GM18951 (cell line): Measurements from ENCODE around the gene CACNA2D3.

Source experiments
- POLR2A ChIP-seq: IDR thresholded peaks from 4 replicates; pipeline ENCODE4 v1.6.1; 2011; ENCODE audit warnings: mild to moderate bottlenecking; ENCODE audit not compliant: insufficient read length, insufficient read depth; ENCODE audit errors: extremely low read depth
- in situ Hi-C: fragments of 300-500 bp; cut with MboI; formaldehyde crosslinking; loops from one replicate; pipeline ENCODE4 v1.12.0; 2022; ENCODE audit warnings: low sequenced_read_pairs, mixed read lengths, inconsistent platforms; ENCODE audit not compliant: unreplicated experiment

CACNA2D3 gene

DNA sequence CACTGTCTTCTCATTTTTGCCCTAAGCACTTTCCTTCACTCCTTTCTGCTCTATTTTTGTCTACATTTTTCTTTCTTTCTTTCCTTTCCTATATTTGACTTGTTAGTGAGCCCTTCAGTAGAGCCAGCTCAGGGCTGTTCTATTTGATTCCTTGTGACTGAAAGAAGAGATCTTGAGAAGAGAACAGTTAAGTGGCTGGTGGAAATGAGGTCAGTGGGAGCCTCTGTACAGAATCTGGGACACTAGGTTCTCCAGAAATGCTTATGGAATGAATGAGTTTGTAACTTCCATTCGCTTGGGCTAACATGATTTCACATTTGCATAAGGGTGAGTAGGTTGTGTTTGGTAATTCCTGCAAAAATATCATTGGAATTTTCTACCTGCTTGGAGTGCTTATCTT, 45.6 kb downstream of the CACNA2D3 start:
- in situ Hi-C loops, result no loop called here
- TF ChIP-seq POLR2A, result no peak

- in situ Hi-C loops, result no loop called here
- no peak for TF ChIP-seq POLR2A
Observed at GRCh38 chr3:54168451-54168850, 46.1 kb downstream of the CACNA2D3 start.

GRCh38 chr3:54169524-54169923, 47.2 kb downstream of the CACNA2D3 start:
- no peak for TF ChIP-seq POLR2A
- in situ Hi-C loops, result no loop called here

DNA sequence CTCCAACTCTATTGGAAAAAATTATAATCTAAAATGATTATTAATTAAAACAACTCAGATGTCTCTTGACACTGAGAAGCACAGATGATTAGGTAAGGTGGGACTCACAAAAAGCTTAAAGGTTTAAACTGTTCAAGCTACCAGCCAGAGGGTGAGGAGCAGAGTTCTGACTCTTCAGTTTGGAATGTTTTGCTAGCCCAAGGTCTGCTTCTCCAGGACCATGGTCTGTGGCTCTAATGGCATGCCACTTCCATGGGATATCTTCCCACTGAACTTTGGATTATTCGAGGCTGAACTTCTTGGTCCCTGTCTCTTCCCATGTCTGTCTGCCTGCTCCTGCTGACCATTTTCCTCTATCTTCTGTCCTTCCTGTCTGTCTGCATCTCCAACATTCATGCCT, 49.2 kb downstream of the CACNA2D3 start:
- in situ Hi-C loops, result no loop called here
- TF ChIP-seq POLR2A, result no peak

GRCh38 chr3:54171951-54172350, 49.6 kb downstream of the CACNA2D3 start:
- no peak for TF ChIP-seq POLR2A
- in situ Hi-C loops, result no loop called here

- in situ Hi-C loops, result no loop called here
- no peak for TF ChIP-seq POLR2A
Observed at GRCh38 chr3:54173371-54173770, 51.0 kb downstream of the CACNA2D3 start.

DNA sequence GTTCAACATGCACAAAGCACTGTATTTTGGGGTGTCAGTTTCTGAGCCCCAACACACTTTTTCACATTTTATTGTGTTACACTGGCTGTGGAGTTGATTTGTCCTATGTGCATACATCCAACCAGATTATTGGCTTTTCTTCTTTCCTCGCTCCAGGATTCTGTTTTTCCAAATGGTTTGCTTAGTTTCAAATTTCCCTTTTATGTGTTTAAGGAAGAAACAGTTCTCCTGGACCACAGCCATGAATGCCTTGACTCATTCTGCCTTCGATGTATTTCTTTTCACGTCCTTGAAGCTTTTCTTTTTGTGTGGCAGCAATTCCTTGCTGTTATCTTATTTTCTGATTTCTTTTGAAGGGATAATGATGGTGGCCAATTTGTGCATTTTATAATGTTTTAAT, 53.8 kb downstream of the CACNA2D3 start:
- no peak for TF ChIP-seq POLR2A
- in situ Hi-C loops, result no loop called here

- in situ Hi-C loops, result no loop called here
- TF ChIP-seq POLR2A, result no peak
Observed at GRCh38 chr3:54177816-54178215, 55.5 kb downstream of the CACNA2D3 start.

DNA sequence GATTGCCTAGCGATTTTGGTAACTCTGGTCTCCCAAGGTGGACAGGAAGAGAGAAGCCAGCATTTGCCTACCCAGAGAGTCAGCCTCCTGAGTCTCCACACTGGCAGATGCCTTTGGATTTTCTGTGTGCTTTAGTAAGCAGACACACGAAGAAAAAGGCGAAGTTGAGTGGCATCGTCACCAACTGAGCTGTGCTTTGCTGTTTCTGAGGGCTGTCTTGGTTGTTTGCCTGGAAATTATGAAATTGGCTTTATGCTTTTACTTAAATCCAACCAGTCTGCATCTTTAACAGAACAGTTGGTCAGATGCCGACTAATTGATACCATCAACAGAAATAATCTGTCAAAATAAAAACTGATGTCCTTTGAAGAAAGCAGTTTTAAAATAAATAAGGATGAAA, 56.0 kb downstream of the CACNA2D3 start:
- no peak for TF ChIP-seq POLR2A
- in situ Hi-C loops, result no loop called here

GRCh38 chr3:54180921-54181320, 58.6 kb downstream of the CACNA2D3 start:
- in situ Hi-C loops, result no loop called here
- no peak for TF ChIP-seq POLR2A

DNA sequence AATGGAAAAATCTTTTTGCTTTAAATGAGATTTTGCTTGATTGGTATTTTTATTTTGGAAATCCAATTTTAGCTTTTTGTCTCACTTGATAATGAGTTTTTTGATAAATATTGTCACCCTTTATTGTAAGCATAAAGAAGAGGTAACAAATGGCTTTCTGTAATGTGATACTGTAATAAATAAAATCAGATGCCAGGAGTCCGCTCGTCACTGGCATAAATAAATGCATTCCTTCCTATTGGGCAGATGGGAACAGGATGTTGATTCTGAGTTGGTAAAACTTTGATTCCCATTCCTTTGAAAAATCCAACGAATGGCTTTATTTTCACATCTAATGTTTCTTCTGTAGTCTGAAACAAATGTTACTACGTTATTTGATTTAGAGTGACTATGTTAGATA, 59.9 kb downstream of the CACNA2D3 start:
- in situ Hi-C loops, result no loop called here
- no peak for TF ChIP-seq POLR2A

- in situ Hi-C loops, result no loop called here
- TF ChIP-seq POLR2A, result no peak
Observed at GRCh38 chr3:54185740-54186139, 63.4 kb downstream of the CACNA2D3 start.

GRCh38 chr3:54188176-54188791, 65.9 kb downstream of the CACNA2D3 start:
- TF ChIP-seq POLR2A, result no peak
- in situ Hi-C loops, result no loop called here

DNA sequence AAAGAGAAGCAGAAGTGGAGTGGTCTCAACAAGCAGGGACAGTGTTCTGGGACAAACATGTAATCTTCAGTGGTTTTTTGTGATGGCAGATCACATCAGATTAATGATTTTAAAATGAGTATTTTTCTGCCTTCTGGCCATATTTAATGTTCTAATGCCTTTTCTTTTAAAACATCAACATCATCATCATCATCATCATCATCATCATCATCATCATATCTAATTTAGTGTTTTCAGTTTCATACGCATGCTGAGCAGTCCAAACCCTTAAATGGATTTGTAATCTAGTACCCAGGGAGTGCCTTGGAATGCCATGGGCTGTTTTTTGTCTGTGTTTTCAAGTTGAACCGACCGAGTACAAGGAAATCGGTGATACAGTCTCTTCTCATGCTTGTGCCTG, 68.9 kb downstream of the CACNA2D3 start:
- in situ Hi-C loops, result no loop called here
- TF ChIP-seq POLR2A, result no peak

DNA sequence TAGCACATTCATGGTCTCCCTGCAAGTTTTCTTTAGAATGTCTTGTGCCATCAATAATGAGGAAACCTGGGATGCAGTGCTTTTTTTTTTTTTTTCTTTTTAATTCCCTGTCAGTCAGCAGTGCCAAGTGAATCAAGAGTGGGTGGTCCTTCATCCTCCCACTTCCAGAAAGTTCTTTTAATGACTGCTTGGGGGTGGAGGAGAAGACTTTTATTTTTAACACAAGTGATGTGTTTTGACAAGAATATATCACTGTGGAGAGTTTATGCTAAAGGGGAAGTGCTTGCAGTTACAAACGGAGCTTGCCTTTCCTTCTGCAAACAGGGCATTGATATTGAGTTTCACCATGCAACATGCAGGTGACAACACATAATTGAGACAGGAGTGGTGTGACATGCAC, 69.7 kb downstream of the CACNA2D3 start:
- in situ Hi-C loops, result no loop called here
- no peak for TF ChIP-seq POLR2A
